ENCODE measurements around the gene MBD1. TPM values are rescaled to one million over a fixed set of nuclear protein-coding genes. Genes with fewer than 3 reads are reported as not detected.

The MBD1 gene
- total and polyA plus RNA-seq, 2 of the 13 experiments (the other 11 are each of a cell fraction or from before 2014, with no cell fraction given) = 25.5 to 28.6 TPM

- TF ChIP-seq SNAPC4 (CRISPR knock-in tag; IDR thresholded peaks at IDR 0.05) = 0 out of 2 replicates have a peak, but pooled peaks have one; percentile 16
- TF ChIP-seq ZNF230 (CRISPR knock-in tag; IDR thresholded peaks at IDR 0.05) = 0 out of 2 replicates have a peak, but pooled peaks have one; percentile 5
- TF ChIP-seq ZBTB33 (CRISPR knock-in tag; IDR thresholded peaks at IDR 0.05) = peak; percentile 36; the same call in 1 of the 2 replicates
- TF ChIP-seq CBFB (CRISPR knock-in tag; IDR thresholded peaks at IDR 0.05) = no peak
- no peak for TF ChIP-seq ZNF784 (CRISPR knock-in tag; IDR thresholded peaks at IDR 0.05; ENCODE audit: borderline replicate concordance)
- TF ChIP-seq ZMYM3 (CRISPR knock-in tag; IDR thresholded peaks at IDR 0.05) = peak; percentile 33
- TF ChIP-seq NRL (CRISPR knock-in tag; IDR thresholded peaks at IDR 0.05; ENCODE audit: borderline replicate concordance) = 0 out of 2 replicates have a peak, but pooled peaks have one; percentile 7
- 0 out of 2 replicates have a peak, but pooled peaks have one; percentile 54 for TF ChIP-seq ZNF576 (CRISPR knock-in tag; IDR thresholded peaks at IDR 0.05)
- TF ChIP-seq AGO2 (optimal IDR thresholded peaks at IDR 0.05; ENCODE audit: low read depth, low read length) = peak; percentile 35
These were observed 723 bp upstream of the MBD1 start (continued) for GRCh38 chr18:50281972-50282520.

Measured in HepG2 (cell line).